ENCODE results near the gene TIMM29. TPM values are rescaled to one million over a fixed set of nuclear protein-coding genes. Genes with fewer than 3 reads are reported as not detected.
"Not testable (repeated sequence)": the region's sequence is repeated elsewhere in the genome, so short reads cannot be mapped to it uniquely, and the experiment has no call there.

TIMM29 gene
- total RNA-seq, 6 experiments from 2014 or later: 18.0 to 25.0 (median 20.6) TPM

- Mint-ChIP-seq H3K9me3 (no peaks in the 10 kb centered on the region), H3K27ac (no peak overlapping the region), H3K4me1 (ENCODE audit: low read depth) (peaks cover 6% of the 10 kb centered on the region), H3K36me3 (ENCODE audit: low read depth) (no peaks in the 10 kb centered on the region), H3K4me3 (no peak overlapping the region), H3K27me3 (ENCODE audit: insufficient read depth) (no peaks in the 10 kb centered on the region; the same call in 1 of the 2 replicates)
- DNase-seq: no peak
- no peak for TF ChIP-seq CTCF (IDR thresholded peaks at IDR 0.05)
These were observed 6.9 kb downstream of the TIMM29 start for GRCh38 chr19:10935371-10936059.

- Mint-ChIP-seq H3K4me3 (no peak overlapping the region), H3K27ac (no peak overlapping the region)
These were observed 8.1 kb downstream of the TIMM29 start for GRCh38 chr19:10936661-10937084.

GRCh38 chr19:10941649-10942048 is 13.0 kb downstream of the TIMM29 start:
- H3K27ac Mint-ChIP-seq, DNase-seq: not testable (repeated sequence)
- peaks cover 17% of the 10 kb centered on the region for H3K4me1 Mint-ChIP-seq (ENCODE audit: low read depth)

More at GRCh38 chr19:10936661-10937084, 8.1 kb downstream of the TIMM29 start:
- H3K4me1 Mint-ChIP-seq (ENCODE audit: low read depth): peaks cover 6% of the 10 kb centered on the region
- H3K27me3 Mint-ChIP-seq (ENCODE audit: insufficient read depth): no peaks in the 10 kb centered on the region; the same call in 1 of the 2 replicates
- H3K9me3 Mint-ChIP-seq: no peaks in the 10 kb centered on the region
- TF ChIP-seq CTCF (IDR thresholded peaks at IDR 0.05): peak; percentile 81
- no peaks in the 10 kb centered on the region for H3K36me3 Mint-ChIP-seq (ENCODE audit: low read depth)
- DNase-seq: peak; percentile 65

GRCh38 chr19:10943412-10943811 is 14.8 kb downstream of the TIMM29 start:
- H3K36me3 Mint-ChIP-seq (ENCODE audit: low read depth); H3K9me3 Mint-ChIP-seq; DNase-seq; H3K4me3 Mint-ChIP-seq; H3K27ac Mint-ChIP-seq; H3K27me3 Mint-ChIP-seq (ENCODE audit: insufficient read depth): not testable (repeated sequence)
- peaks cover 23% of the 10 kb centered on the region for H3K4me1 Mint-ChIP-seq (ENCODE audit: low read depth)

More at GRCh38 chr19:10941649-10942048, 13.0 kb downstream of the TIMM29 start:
- not testable (repeated sequence) for H3K36me3 Mint-ChIP-seq (ENCODE audit: low read depth); H3K27me3 Mint-ChIP-seq (ENCODE audit: insufficient read depth); H3K9me3 Mint-ChIP-seq; H3K4me3 Mint-ChIP-seq

GRCh38 chr19:10945264-10945663 is 16.7 kb downstream of the TIMM29 start:
- no peak for DNase-seq
- H3K9me3 Mint-ChIP-seq: no peaks in the 10 kb centered on the region

GRCh38 chr19:10946958-10947657 is 18.5 kb downstream of the TIMM29 start:
- no peak for TF ChIP-seq CTCF (IDR thresholded peaks at IDR 0.05)
- Mint-ChIP-seq H3K27me3 (ENCODE audit: insufficient read depth) (no peaks in the 10 kb centered on the region), H3K4me3 (no peak overlapping the region), H3K36me3 (ENCODE audit: low read depth) (no peaks in the 10 kb centered on the region), H3K9me3 (no peaks in the 10 kb centered on the region), H3K27ac (peak overlapping the region; percentile 46; the same call in 1 of the 2 replicates), H3K4me1 (ENCODE audit: low read depth) (peaks cover 14% of the 10 kb centered on the region)
- no peak for DNase-seq

More at GRCh38 chr19:10945264-10945663, 16.7 kb downstream of the TIMM29 start:
- H3K4me3 Mint-ChIP-seq: no peak overlapping the region
- no peak overlapping the region for H3K27ac Mint-ChIP-seq
- no peaks in the 10 kb centered on the region for H3K27me3 Mint-ChIP-seq (ENCODE audit: insufficient read depth)
- H3K36me3 Mint-ChIP-seq (ENCODE audit: low read depth): no peaks in the 10 kb centered on the region
- peaks cover 17% of the 10 kb centered on the region for H3K4me1 Mint-ChIP-seq (ENCODE audit: low read depth)
- no peak for TF ChIP-seq CTCF (IDR thresholded peaks at IDR 0.05)

All from HFFc6 (cell line).